HG02840 (cell line): ENCODE data around the gene LRPPRC.

Experiments used
- ATAC-seq: cut with Tn5 transposase; IDR thresholded peaks from one replicate; pipeline ENCODE4 v1.9.1; 2021; ENCODE audit warnings: mild to moderate bottlenecking, moderate library complexity, moderate number of reproducible peaks; ENCODE audit not compliant: unreplicated experiment, low FRiP score

LRPPRC gene

DNA sequence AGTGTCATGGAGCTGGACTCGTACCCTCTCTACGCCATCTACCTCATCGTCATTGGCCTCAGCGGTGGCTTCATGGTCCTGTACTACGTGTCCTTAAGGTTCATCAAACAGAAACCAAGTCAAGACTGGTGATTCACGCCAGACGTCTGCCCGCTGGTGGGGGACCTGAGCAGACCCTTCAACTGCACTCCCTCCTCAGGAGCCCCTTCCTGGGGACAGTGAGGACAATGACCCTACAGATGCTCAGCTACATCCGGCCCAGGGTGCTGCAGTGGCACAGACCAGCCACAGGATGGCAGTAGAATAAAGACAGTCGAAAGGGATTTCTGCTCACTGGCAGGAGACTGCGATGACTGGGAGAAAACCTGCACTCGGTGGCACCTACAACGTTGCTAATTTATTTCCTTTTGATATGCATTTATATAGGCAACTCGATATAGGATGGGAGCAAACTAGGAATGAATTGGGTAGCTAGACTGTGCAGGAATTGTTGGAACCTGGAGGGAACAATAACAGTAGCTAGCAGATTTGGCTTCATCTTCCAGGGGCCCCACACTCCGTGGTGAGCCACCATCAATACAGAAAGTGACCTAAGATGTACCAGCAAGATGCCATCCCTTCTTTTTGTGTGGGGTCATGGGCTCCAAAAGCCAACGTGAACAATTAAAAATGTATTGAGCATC, 117.9 kb downstream of the LRPPRC start:
- no peak for ATAC-seq

DNA sequence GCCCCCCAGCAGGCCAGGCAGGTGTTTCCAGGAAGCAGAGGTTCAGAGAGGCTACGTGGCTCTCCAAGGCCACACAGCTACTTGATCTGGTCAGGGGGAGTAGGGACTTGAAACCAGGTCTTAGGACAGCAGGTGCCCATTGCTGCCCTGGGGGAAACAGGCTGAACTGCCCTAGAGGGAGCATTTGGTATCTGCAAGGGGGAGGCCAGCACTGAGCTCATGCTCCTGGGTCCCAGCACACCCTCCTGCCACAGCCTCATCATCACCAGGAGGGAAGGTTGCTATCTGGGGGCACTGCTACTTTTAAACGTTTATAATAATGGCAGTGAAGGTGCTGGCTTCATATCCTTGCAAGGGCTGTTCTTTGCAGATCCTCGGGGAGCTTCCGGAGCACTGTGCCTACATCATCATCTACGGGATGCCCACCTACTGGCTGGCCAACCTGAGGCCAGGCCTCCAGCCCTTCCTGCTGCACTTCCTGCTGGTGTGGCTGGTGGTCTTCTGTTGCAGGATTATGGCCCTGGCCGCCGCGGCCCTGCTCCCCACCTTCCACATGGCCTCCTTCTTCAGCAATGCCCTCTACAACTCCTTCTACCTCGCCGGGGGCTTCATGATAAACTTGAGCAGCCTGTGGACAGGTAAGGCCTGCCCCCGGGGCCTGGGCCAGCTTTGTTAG, 120.9 kb downstream of the LRPPRC start:
- ATAC-seq = no peak

DNA sequence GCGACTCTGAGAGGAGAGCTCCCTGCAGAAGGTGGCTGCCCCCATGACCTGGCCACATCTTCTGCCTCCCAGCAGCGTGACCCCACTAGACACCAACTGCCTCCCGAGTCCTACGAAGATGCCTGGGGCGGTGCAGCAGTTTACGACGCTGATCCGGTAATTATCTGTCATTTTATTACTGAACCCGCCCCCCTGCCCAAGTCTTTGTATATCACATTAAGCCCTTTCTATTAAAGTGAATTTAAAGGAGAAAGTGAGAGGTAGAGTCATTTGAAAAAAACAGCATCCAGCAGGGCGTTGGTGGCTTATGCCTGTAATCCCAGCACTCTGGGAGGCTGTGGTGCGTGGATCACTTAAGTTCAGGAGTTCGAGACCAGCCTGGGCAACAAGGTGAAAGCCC, 123.6 kb downstream of the LRPPRC start:
- no peak for ATAC-seq

DNA sequence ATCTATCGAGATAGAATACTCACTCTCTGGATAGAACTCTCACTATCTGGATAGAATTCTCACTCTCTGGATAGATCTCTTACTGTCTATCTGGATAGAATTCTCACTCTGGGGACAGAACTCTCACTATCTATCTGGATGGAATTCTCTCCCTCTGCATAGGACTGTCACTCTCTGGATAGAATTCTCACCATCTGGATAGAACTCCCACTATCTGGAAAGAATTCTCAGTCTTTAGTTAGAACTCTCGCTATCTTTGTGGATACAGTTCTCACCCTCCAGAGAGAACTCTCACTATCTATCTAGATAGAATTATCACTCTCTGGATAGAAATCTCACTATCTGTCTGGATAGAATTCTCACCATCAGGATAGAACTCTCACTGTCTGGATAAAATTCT, 140.5 kb downstream of the LRPPRC start:
- ATAC-seq = no peak

DNA sequence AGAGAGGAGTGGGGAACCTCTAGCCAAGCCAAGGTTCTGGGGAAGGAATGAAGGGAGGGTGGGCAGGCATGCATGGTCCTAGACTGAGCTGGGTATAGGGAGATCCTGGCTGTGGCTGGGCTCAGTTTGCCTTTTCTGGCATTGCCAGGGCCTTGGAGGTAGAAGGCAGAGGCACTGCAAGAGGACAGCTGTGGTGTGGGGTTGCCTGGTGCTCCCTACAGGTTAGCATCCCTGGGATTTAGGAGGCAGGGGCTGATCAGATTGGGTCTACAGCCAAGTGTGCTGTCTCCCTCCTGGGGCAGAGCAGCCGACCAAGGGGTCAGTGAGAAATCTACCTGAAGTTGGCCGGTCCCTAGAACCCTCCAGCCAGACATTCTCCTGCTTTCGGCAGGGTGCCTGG, 141.1 kb downstream of the LRPPRC start:
- ATAC-seq = no peak

DNA sequence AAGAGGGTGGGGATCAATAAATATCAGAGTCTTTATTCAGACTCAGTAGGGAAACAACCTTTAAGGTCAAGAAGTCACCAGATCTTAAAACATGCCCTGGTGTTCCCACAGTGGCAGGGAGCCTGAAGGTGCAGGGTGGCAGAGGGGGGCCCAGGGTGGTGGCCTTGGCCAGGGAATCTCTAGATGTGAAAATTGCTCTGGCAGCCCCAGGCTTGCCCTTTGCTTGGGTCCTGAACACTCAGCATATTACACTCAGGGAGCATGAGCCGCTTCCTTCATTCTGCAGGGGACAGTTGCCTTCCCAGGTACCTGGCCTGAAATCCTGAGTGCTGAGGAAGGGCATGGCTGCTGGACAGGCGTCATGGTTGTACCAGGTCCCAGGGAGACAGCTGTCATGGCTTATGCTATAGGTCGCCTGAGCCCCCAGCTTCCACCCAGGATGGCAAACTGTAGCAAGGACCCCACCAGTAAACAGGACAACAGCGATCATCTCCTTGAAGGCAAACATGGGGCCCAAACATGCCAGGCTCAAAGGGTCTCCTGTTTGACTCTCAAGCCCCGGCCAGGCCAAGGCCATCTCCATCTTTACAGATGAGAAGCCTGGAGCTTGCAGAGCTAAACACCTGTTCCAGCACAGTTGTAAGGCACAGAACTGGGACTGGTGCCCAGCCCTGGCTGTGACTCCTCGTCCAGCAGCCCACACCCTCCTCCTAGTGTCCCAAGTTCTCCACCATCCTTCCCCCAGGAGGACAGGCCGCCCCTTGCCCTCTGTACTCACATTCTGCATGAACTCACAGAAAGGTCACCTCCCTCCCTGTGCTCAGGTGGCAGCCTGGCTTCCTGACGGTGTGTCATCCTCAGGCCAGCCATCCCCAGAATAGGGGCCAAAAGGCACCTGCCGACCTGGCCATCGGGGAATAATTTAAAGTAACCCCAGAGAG, 142.4 kb downstream of the LRPPRC start:
- ATAC-seq = no peak

DNA sequence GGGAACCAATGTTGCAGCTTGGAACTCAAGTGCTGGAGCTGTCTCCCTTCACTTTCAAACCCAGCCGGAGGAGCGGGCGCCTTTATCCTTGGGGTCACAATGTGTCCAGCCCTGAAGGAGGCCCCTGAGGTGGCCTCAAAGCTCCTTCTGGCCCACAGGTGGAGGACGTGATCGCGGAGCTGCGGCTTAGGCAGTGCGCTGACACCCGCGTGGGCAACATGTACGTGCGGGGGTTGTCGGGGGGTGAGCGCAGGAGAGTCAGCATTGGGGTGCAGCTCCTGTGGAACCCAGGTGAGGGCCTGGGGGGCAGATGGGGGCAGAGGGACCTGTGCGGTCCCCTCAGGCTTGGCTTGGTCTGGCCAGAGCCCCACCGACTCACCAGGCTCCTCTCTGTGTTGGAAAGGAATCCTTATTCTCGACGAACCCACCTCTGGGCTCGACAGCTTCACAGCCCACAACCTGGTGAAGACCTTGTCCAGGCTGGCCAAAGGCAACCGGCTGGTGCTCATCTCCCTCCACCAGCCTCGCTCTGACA, 143.5 kb downstream of the LRPPRC start:
- no peak for ATAC-seq

DNA sequence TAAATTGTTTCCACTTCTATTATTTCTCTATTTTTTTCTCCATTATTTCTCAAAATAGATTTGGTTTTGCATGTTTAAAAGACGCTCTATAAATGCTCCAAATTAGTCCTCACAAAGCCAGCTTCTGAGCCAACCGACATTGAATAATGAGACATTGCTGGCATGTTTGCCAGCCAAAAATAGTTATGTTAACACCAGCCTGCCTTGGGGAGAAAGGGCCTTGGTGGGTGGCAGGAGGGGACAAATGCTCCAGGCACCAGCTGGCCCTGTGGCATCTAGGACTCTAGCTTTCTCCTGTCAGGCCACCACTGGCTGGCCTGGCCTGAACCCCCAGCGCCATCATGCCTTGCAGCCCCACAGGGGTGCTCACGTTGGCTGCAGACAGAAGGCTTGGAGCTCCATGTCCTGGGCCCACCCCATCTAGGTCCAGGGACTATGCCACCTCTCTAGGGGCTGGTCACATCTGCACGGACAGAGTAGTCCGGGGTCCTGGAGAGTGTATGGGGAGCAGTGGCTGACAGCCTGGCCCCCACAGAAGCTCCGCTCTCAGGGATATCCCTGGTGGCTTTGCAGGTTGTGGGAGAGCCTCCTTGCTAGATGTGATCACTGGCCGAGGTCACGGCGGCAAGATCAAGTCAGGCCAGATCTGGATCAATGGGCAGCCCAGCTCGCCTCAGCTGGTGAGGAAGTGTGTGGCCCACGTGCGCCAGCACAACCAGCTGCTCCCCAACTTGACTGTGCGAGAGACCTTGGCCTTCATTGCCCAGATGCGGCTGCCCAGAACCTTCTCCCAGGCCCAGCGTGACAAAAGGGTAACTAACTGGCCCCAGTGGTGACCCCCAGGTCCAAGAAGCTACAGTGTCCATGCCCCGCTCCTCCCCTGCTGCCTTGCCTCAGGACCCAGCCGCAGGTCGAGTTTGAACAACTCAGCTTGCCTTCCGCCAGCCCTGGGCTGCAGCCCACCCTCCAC, 144.5 kb downstream of the LRPPRC start:
- ATAC-seq = no peak

DNA sequence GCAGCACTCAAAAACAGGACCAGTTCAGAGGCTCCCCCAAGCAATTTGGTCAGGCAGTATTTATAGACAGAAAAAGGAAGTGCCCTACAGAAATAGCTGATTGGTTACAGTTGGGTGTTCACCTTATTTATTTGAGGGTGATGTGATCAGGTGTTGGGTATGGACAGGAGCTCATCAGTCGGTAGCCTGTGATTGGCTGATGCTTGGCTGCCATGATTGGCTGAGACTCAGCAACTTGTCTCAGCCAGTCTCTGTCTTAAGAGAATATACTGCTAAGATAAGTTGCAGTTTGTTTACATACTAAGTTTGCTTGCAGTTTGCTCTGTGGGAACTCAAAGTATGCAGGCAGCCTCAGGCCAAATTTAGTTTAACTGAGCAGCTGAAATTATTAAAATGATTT, 147.6 kb downstream of the LRPPRC start:
- no peak for ATAC-seq

DNA sequence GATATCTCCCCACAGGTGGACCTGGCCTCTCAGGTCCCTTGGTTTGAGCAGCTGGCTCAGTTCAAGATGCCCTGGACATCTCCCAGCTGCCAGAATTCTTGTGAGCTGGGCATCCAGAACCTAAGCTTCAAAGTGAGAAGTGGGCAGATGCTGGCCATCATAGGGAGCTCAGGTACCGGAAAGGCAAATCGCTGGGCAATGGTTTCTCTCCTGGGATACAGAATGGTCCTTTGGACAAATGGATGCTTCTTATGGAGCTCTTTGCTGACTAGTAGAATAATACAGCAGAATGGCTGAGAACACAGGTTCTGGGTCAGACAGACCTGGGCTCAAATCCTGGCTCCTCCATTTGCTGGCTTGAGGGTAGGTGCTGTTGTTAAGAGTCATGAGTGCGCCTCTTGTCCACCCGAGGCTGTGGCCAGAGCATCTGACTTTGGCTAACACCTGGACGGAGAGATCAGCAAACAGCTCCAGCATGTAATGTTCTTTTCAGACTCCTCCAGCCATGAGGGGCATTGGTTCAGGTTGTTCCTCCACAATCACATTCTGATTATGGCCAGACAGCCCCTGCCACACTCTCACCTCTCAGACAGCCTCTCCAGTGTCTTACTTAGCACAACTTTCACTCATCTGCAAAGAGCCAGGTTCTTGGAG, 149.5 kb downstream of the LRPPRC start:
- no peak for ATAC-seq

DNA sequence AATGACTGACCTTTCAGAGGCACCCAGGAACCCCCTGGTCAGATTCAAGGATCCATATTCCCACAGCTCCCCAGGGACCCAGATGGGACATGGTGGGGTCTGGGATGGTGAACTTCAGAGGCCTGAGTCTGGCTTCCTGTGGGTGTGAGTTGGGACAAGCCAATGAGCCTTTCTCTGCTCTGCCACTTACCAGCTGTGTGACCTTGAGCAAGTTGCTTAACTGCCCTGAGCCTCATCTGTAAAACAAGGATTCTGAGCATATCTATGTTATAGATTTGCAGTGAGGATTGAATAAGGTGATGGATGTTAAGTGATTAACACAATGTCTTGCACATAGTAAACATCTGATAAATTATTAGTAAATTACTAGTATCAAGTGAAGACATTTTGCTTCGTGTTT, 150.6 kb downstream of the LRPPRC start:
- ATAC-seq = no peak

DNA sequence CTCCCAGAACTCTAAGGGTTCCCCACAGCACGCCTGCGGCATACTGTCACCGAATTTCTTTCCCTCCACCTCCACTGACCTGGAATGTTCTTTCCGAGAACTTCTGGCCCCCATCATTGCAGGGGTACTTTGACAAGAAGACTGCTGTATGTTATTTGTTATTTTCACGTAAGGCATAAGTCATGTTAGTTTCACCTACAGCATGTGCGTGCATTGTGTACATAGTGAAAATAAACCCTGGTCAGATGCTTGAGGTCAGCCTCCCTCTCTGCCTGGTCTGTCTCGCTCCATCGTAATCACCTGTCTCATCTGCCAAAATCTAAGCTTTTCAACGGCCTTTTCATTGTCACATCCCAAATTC, 152.9 kb downstream of the LRPPRC start:
- ATAC-seq = no peak

DNA sequence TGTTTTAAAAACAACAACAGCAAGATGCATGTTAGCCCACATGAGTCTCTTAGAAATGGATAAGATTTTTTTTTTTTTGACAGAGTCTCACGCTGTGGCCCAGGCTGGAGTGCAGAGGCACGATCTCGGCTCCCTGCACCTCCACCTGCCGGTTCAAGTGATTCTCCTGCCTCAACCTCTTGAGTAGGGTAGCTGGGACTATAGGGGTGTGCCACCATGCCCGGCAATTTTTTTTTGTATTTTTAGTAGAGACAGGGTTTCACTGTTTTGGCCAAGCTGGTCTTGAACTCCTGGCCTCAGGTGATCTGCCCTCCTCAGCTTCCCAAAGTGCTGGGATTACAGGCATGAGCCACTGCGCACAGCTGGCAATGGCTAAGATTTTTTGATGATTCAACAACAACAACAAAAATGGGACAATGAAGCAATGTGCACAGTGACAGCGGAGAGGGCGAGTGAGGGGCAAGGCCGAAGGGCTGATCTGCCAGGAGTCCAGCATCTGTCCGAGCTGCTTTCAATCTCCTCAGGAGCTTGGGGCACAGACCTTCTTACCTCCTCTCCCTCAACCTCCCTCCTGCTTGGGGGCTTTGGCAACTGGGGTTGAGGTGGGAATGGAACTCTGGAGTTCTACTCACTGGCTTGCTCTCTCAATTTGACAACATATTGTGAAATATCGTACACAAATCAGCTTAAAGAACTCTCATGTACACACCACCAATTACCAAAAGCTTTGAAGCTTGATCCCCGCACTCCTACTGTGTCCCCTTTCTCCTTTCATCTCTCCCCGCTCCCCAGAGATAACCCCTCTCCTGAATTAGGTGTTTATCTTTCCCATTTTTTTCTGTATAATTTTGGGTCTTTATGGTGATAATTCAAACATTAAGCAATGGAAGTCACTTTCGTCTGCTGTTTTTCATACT, 153.6 kb downstream of the LRPPRC start:
- no peak for ATAC-seq

DNA sequence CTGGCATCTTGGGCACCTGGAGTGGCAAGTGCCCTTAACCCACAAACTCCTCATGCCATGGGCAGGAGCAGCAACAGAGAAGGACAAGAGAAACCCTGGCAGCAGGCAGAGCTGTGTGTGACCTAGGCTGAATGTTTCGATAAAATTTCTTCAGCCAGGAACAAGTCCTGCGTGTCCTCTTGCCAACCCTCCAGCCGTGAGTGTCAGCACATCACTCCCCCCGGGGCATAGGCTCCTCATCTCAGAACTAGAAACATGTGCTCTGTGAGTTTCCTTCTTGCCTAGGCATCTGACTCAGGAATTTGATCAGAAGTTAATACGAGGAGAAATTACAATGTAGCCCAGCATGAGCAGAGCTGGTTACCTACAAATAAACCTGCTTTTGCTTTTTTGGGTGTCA, 154.8 kb downstream of the LRPPRC start:
- ATAC-seq = no peak

DNA sequence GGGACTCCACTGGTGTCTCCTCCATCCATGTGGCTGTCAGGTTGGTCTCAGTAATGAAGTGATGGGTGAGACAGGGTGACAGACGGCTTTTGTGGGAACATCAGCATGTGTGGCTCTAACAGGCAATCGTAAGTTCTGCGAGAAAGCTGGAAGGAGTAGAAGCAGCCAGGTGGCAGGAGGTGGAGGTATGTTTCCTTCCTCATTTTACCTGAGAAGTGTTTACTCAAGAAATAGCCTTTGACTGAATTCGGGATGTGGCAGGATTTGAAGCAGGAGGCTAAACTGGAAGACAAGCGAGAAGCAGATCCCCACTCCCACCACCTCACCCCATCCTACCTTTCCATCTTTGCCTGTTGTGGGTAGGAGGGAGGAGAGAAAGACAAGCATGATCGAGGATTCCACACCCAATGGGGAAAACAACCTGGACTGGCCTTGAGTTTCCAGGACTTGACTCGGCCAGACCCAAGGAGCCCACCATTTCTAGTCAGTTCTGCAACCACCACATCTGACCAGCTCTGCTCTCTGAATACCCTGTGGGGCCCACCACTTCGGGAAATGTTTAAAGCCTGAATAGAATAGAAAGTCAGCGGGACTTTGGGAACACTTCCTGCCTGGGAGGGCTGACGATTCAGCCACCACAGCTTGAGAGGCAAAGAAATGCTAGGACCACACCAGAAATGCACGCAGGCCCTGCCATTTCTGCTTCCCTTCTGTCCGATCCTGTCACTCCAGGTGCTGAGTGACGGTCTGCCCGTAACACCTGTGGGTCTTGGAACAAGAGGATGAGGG, 155.8 kb downstream of the LRPPRC start:
- no peak for ATAC-seq

DNA sequence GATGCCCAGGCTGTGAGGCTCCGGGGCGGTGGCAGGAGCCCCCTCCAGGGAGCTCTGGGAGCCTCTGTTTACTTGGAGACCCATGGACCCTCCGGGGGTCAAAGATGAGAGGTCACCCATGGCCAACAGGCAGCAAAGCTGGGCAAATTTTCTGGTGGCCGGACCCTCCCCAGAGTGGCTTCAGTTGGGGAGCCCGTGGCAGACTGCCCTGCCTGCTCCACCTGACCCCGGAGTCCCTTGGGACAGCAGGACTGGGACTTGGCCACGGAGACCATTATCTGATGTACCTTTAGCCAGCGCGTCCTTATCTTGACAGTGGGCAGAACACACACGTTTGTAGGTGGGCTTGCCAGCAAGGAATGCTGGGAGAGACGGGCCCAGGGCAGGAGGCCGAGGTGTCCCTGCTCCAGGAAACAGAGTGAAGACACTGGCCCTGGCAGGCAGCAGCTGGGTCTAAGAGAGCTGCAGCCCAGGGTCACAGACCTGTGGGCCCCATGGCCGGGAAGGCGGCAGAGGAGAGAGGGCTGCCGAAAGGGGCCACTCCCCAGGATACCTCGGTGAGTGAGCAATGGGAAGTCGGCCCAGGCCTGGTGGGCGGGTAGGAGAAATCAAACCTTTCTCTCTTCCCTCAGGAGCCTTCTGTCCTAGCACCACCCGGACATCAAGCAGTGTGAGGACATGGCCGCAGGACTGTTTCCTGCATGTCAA, 157.1 kb downstream of the LRPPRC start, which contains the start of the genes ABCG5 and ABCG8:
Gene ABCG5 (minus strand): TSS at position 280 of the 708 bp plus-strand sequence. CDS start 160 bp downstream, at position 120.
Gene ABCG8 (plus strand): TSS at position 412 of the 708 bp plus-strand sequence. CDS start 83 bp downstream, at position 495.
- no peak for ATAC-seq
